ENCODE measurements around the gene QKI. TPM values are rescaled to one million over a fixed set of nuclear protein-coding genes. Genes with fewer than 3 reads are reported as not detected.

The QKI gene
- total and polyA plus RNA-seq, 2 donors (not counting 3 experiments of a cell fraction or from before 2014, with no cell fraction given) = 178 to 232 TPM

- intact Hi-C loops (cut with micrococcal nuclease) (no loop called here), dilution Hi-C loops (cut with MboI; ENCODE audit: extremely low pct_ligation_motif_present, low sequenced_read_pairs) (no loop called here)
- no peak for TF ChIP-seq EZH2 (IDR thresholded peaks at IDR 0.05; ENCODE audit: borderline replicate concordance, low read depth, low read length, severe bottlenecking)
- no peak for TF ChIP-seq POLR2A (IDR thresholded peaks at IDR 0.05; ENCODE audit: low read depth, low read length)
- TF ChIP-seq, protein P1, sequence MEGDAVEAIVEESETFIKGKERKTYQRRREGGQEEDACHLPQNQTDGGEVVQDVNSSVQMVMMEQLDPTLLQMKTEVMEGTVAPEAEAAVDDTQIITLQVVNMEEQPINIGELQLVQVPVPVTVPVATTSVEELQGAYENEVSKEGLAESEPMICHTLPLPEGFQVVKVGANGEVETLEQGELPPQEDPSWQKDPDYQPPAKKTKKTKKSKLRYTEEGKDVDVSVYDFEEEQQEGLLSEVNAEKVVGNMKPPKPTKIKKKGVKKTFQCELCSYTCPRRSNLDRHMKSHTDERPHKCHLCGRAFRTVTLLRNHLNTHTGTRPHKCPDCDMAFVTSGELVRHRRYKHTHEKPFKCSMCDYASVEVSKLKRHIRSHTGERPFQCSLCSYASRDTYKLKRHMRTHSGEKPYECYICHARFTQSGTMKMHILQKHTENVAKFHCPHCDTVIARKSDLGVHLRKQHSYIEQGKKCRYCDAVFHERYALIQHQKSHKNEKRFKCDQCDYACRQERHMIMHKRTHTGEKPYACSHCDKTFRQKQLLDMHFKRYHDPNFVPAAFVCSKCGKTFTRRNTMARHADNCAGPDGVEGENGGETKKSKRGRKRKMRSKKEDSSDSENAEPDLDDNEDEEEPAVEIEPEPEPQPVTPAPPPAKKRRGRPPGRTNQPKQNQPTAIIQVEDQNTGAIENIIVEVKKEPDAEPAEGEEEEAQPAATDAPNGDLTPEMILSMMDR (IDR thresholded peaks at IDR 0.05; ENCODE audit: extremely low read depth in 1 of 2, insufficient read depth in 1 of 2, low read depth in 1 of 2, low read length in 2 of 2) = no peak
- TF ChIP-seq MAX (IDR thresholded peaks at IDR 0.05; ENCODE audit: insufficient read depth, insufficient read length) = no peak
- TF ChIP-seq FOS (IDR thresholded peaks at IDR 0.05; ENCODE audit: borderline replicate concordance, insufficient read depth, low read length) = no peak
- TF ChIP-seq MYC (IDR thresholded peaks at IDR 0.05; ENCODE audit: low read depth, low read length) = no peak
- TF ChIP-seq GATA2 (IDR thresholded peaks at IDR 0.05; ENCODE audit: insufficient read depth, insufficient read length, low read depth, low read length) = no peak
- no peak for TF ChIP-seq JUN (IDR thresholded peaks at IDR 0.05; ENCODE audit: borderline replicate concordance, insufficient read depth, insufficient read length, low read depth)
- no peak for TF ChIP-seq POLR2AphosphoS5 (IDR thresholded peaks at IDR 0.05; ENCODE audit: insufficient read depth, low read depth, low read length)
- H3K27ac ChIP-seq (ENCODE audit: insufficient read depth, low read depth, low read length) = no peak overlapping the region
- no peaks in the 10 kb centered on the region for H4K20me1 ChIP-seq (replicated peaks; ENCODE audit: control insufficient read depth, extremely low read depth, insufficient read depth, low read length)
- no peak overlapping the region for H2AFZ ChIP-seq (ENCODE audit: low read depth, low read length)
- no peaks in the 10 kb centered on the region for H3K27me3 ChIP-seq (ENCODE audit: control insufficient read depth in 2 of 2, insufficient read depth in 2 of 2, low read length in 2 of 2)
- H3K36me3 ChIP-seq (ENCODE audit: control insufficient read depth in 2 of 2, extremely low read depth in 1 of 2, insufficient read depth in 2 of 2, low read length in 2 of 2) = no peaks in the 10 kb centered on the region
- H3K9ac ChIP-seq (replicated peaks; ENCODE audit: extremely low read depth, insufficient read depth, low read length) = no peak overlapping the region
- H3K4me2 ChIP-seq (ENCODE audit: insufficient read depth, low read length) = no peak overlapping the region
- H3K4me3 ChIP-seq (replicated peaks in 1 of 3; ENCODE audit: insufficient read depth in 1 of 3, low read depth in 1 of 3, low read length in 3 of 3) = no peak overlapping the region
- BruUV-seq (replicated peaks) = no TSS peak
- H3K4me1 ChIP-seq (ENCODE audit: control insufficient read depth, extremely low read depth, insufficient read depth, low read length) = peaks cover 20% of the 10 kb centered on the region
- CTCF ChIA-PET = interaction anchor here (1.1 to 1.5 kb wide), 2 partner anchors 10 to 221 kb away, joined by 3 to 4 read pairs; no protein-coding TSS in a partner anchor
- H3K9me1 ChIP-seq (replicated peaks; ENCODE audit: control insufficient read depth, extremely low read depth, insufficient read depth, low read length) = no peaks in the 10 kb centered on the region
- H3K79me2 ChIP-seq (ENCODE audit: control insufficient read depth, insufficient read depth, low read length) = no peaks in the 10 kb centered on the region
- POLR2A ChIA-PET = no interaction called here
- peak; percentile 71 for DNase-seq (ENCODE audit: low read depth, low spot score)
- H3K9me3 ChIP-seq (replicated peaks; ENCODE audit: control insufficient read depth, insufficient read depth, low read length) = no peaks in the 10 kb centered on the region
- no peak for FAIRE-seq
Observed at GRCh38 chr6:163392533-163392932, 22.0 kb upstream of the QKI start.

Measured in endothelial cell of umbilical vein (primary cell).